ENCODE results near the gene CLCN7.
"Not testable (repeated sequence)": the region's sequence is repeated elsewhere in the genome, so short reads cannot be mapped to it uniquely, and the experiment has no call there.

CLCN7 gene

DNA sequence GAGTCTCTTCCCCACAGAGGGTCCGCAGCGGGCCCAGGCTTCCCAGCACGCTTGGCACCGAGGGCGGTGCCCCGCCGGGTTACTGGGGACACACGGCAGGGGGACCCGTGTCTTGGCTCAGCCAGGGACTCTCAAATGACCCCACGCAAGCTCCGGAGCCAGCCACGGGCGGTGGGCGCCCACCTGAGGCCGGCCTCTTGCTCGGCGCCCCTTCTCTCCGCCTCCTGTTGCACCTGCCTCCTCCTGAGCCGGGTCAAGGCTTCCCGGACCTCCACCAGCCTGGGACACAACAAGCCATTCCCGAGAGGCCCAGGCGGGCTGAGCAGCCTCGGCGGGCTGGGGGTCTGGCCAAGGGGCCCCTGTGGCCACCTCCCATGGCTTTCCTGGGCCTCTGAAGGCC, 32.1 kb downstream of the CLCN7 start:
- no peaks in the 10 kb centered on the region for H3K27me3 Mint-ChIP-seq
- no peaks in the 10 kb centered on the region for H3K4me1 Mint-ChIP-seq (ENCODE audit: low read depth)
- no peak overlapping the region for H3K4me3 Mint-ChIP-seq
- H3K9me3 Mint-ChIP-seq: no peaks in the 10 kb centered on the region
- no peak overlapping the region for H3K27ac Mint-ChIP-seq
- no peak for DNase-seq
- H3K36me3 Mint-ChIP-seq (ENCODE audit: low read depth): peaks cover 8% of the 10 kb centered on the region

DNA sequence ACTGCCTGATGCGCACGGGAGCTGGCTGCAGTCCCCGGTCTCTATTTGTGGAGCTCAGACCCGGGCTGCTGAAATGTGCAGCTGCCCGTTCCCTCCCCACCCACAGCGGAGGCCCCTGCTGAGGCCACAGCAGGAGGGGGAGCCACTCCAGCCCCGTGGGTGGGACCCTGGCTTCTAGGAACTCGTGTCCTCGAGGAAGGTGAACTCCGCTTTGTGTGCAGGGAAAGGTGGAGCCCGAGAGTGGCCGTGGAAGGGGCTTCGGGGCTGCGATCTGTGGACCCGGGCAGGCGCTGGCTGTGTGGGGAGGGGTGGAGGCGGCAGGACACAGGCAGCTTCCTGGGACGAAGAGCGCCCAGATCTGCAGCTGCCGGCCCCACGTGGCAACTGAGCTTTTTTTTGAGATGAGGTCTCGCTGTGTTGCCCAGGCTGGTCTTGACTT, 33.4 kb downstream of the CLCN7 start:
- Mint-ChIP-seq H3K36me3 (ENCODE audit: low read depth) (peaks cover 7% of the 10 kb centered on the region), H3K27me3 (no peaks in the 10 kb centered on the region), H3K4me1 (ENCODE audit: low read depth) (no peaks in the 10 kb centered on the region), H3K27ac (no peak overlapping the region), H3K4me3 (no peak overlapping the region), H3K9me3 (no peaks in the 10 kb centered on the region)
- DNase-seq: no peak

DNA sequence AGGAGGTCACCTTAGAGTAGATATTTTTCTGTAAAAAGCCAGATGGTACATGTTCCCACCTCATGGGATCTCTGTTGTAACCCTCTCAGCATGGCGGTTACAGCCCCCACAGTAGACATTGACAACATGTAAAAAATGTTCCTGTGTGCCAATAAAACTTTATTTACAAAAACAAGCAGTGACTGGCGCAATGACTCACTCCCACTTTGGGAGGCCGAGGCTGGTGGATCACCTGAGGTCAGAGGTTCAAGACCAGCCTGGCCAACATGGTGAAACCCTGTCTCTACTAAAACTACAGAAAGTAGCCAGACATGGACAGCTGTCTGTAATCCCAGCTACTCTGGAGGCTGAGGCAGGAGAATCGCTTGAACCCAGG, 35.1 kb downstream of the CLCN7 start:
- H3K27ac Mint-ChIP-seq; H3K4me1 Mint-ChIP-seq (ENCODE audit: low read depth); H3K27me3 Mint-ChIP-seq; H3K36me3 Mint-ChIP-seq (ENCODE audit: low read depth); H3K4me3 Mint-ChIP-seq; DNase-seq; H3K9me3 Mint-ChIP-seq: not testable (repeated sequence)

DNA sequence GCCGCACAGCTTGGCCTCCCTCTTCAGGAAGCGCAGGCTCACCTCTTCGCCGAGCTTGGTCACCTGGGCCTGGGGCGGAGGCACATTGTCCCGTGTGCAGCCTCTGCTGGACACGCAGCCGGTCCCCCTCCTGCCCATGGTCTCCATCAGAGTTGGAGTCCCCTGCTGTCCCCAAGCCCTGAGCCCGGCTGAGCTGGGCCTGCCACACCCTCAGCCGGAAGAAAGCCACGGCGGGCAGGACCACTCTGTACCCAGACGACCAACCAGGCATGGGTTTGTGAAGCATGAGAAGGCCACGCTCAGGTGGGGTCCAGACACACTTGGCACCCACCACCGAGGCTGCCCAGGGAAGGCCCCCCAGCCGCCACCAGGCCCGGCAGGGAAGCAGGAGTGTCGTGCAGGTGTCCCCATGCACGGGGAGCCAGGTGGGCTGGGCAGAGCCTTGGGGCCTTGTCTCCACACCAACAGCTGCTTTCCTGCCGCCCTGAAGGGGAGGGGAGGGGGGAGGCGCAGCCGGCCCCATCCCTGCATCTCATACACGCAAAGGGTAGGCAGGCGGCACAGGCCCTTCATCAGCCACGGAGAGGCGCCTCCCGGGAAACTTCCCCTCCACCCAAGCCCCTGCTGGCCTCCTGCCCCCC, 35.6 kb downstream of the CLCN7 start:
- H3K9me3 Mint-ChIP-seq: no peaks in the 10 kb centered on the region
- no peak for DNase-seq
- H3K4me1 Mint-ChIP-seq (ENCODE audit: low read depth): no peaks in the 10 kb centered on the region
- no peaks in the 10 kb centered on the region for H3K36me3 Mint-ChIP-seq (ENCODE audit: low read depth)
- H3K27ac Mint-ChIP-seq: no peak overlapping the region
- H3K4me3 Mint-ChIP-seq: no peak overlapping the region
- H3K27me3 Mint-ChIP-seq: no peaks in the 10 kb centered on the region

DNA sequence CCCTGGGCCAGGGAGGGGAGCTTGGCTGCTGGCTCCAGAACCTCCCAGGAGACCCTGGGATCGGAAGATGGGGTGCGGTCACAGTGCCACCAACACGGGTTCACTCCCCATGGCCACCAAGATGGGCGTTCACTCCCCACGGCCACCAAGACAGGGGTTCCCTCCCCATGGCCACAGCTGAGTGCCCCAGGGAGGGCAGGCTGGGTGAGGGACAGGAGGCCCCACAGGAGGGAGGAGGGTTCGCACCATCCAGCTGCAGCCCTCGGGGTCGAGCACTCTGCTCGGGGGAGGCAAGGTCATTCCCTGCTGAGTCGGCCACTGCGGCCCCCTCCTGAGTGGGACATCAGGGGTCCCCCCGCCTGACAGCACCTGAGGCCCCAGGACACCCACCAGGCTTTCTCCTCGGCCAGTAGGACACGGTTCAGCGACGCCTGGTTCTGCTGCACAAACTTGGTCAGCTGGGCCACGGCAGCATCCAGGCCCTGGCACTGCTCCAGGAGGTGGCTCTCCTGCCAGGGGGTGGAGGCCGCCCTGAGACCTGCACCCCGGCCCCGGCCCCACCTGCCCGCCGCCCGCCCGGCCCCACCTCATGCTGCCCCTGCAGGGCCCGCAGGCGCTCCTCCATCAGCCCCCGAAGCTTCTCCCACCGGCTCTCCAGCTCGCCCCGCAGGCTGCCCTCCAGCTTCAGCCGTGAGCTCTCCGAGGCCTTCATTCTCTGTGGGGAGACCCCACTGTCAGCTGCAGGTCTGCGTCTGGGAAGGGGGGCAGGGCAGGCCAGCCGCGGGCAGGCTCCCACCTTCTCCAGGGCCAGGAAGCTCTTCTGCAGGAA, 36.4 kb downstream of the CLCN7 start:
- DNase-seq: no peak
- H3K36me3 Mint-ChIP-seq (ENCODE audit: low read depth): no peaks in the 10 kb centered on the region
- H3K27ac Mint-ChIP-seq: no peak overlapping the region
- no peaks in the 10 kb centered on the region for H3K27me3 Mint-ChIP-seq
- no peaks in the 10 kb centered on the region for H3K9me3 Mint-ChIP-seq
- H3K4me3 Mint-ChIP-seq: no peak overlapping the region
- no peaks in the 10 kb centered on the region for H3K4me1 Mint-ChIP-seq (ENCODE audit: low read depth)

DNA sequence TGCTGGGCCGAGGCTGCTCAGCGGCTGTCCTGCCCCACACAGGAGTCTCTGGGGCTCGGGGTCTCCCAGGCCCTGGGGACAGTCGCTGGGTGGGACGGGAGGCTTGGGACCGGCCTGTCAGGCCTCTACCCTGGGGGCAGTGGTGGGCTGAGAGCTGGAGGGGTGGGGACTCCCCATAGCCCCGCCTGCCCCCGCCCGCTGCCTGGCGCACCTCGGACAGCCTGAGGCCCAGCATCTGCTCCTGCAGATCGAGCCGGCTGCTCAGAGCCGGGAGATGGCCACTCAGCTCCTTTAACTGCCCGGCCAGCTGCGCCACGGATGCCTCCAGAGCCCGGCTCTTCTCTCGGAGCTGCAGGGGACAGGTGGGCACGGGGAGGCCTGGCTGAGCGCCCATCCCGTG, 37.2 kb downstream of the CLCN7 start:
- Mint-ChIP-seq H3K27ac (no peak overlapping the region), H3K36me3 (ENCODE audit: low read depth) (no peaks in the 10 kb centered on the region), H3K4me1 (ENCODE audit: low read depth) (no peaks in the 10 kb centered on the region), H3K9me3 (no peaks in the 10 kb centered on the region), H3K27me3 (no peaks in the 10 kb centered on the region), H3K4me3 (no peak overlapping the region)
- DNase-seq: no peak

DNA sequence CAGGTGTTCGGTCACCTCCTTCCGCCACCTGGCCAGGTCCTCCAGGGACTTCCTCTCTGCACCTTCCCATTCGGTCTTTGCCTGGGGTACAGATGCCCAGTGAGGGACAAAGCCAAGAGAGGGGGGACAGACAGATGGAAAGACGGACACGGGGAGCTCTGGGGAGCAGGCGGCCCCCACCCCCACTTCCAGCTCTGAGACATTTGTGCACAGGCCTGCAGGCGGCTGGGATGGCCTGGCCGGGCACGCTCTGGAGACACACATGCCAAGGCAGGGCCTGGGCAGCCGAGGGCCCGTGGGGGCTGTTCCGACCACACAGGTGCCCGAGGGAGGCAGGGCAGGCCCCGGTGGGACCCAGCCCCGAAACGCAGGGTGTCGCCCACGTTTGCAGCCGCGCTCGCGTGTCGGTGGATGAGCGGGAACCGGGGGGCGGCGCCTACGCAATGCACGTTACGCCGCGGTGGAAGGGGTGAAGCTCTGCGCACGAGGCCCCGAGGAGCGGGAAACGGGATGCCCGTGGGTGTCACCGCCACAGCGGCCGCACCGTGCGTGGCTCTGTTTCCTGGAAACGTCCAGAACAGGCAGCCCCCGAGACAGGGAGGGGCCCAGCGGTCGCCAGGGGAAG, 38.0 kb downstream of the CLCN7 start:
- Mint-ChIP-seq H3K27ac (no peak overlapping the region), H3K4me3 (no peak overlapping the region), H3K36me3 (ENCODE audit: low read depth) (no peaks in the 10 kb centered on the region), H3K4me1 (ENCODE audit: low read depth) (no peaks in the 10 kb centered on the region), H3K27me3 (no peaks in the 10 kb centered on the region), H3K9me3 (no peaks in the 10 kb centered on the region)
- no peak for DNase-seq

DNA sequence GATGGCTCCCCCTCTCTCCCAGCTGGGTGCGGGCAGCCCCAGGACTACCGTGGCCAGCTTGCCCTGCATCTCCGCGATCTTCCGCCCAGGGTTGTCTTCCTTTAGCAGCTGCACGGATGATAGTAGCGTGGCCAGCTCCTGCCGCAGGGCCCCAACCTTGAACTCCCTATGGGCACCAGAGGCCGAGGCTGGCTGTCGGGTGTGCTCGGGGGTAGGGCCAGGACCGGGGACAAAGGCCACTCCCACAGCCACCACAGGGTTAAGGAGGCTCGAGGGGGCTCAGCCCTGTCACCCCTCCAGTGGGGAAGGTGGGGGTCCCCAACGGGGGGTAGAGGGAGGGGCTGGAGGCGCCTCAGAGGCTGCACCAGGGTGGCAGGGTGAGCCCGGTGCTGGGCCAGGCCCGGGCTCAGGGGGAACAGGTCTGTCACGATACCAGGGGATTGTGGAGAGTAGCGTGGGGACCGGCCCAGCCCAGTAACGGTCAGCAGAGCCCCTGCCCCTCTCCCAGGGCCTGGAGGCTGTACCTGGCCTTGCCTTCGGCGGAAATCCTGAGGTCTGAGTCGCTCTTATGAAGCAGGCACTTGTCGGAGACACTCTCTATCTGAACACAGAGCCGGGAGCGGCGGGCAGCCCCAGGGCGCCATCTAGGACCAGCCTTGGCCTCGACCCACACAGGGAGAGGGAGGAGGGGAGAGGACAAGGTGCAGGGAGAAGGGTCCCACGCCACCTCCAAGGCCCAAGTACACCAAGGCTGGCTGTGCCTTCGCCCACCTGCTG, 38.7 kb downstream of the CLCN7 start:
- H3K27me3 Mint-ChIP-seq: no peaks in the 10 kb centered on the region
- no peaks in the 10 kb centered on the region for H3K4me1 Mint-ChIP-seq (ENCODE audit: low read depth)
- H3K36me3 Mint-ChIP-seq (ENCODE audit: low read depth): no peaks in the 10 kb centered on the region
- H3K4me3 Mint-ChIP-seq: no peak overlapping the region
- H3K9me3 Mint-ChIP-seq: no peaks in the 10 kb centered on the region
- no peak overlapping the region for H3K27ac Mint-ChIP-seq
- no peak for DNase-seq

DNA sequence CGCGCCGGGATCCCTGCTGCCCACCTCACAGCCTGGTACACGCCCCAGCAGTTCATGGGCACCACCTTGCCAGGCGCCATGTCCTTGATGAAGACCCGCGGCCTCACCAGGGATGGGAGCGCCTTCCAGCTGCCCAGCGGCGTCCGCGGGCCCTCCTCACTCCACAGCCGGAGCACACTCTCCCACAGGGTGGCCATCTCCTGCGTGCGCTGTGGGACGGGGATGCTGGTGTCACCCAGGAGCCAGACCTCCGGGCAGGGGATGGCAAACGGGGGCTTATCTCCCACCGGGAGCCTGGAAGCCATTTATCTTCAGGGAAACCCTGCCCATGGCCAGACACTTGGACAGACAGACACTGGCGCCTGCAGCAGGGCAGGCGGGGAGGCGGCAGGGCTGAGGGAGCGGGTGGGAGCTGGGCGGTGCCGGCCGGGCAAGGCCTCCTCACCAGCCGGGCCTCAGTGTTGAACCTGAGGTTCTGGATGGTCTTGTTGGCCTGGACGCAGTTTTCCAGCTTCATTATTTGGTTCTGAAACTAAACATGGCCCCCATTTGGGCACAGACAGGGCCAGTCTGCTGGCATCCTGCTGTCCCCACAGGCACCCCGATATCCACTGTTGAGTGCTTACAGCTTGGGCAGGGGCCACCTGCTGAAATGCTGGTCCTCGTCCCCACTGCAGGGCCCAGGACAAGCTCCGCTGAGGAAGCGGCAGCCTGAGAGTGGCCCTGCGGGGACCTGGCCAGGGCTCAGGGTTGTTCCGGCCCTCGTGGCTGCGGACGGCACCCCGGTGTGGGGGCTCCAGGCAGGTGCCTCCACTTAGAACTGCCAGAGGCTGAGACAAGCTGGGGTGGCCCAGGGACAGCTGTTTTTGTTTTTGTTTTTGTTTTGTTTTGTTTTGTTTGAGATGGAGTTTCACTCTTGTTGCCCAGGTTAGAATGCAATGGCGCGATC, 39.9 kb downstream of the CLCN7 start:
- no peak for DNase-seq
- Mint-ChIP-seq H3K27me3 (no peaks in the 10 kb centered on the region), H3K9me3 (no peaks in the 10 kb centered on the region), H3K27ac (no peak overlapping the region), H3K4me3 (no peak overlapping the region), H3K36me3 (ENCODE audit: low read depth) (no peaks in the 10 kb centered on the region), H3K4me1 (ENCODE audit: low read depth) (no peaks in the 10 kb centered on the region)

DNA sequence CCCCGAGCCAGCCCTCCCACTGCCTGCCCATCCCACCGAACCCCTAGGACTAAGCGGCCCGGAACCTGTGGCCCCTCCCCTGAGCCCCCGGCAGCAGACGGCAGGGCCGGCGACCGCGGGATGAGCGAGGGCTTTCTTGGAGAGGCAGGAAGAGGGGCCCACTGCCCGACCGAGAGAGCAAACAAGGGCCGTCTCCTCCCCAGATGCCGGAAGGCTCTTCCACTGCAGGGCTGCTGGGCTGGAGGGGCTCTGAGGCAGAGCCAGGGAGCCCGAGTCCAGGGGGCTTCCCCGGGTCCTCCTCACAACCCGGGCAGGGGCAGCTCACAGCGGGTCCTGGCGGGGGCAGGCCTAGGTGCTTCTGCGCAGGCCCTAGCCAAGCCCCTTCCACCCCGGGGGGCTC, 41.1 kb downstream of the CLCN7 start:
- Mint-ChIP-seq H3K27me3 (no peaks in the 10 kb centered on the region), H3K4me3 (no peak overlapping the region), H3K9me3 (no peaks in the 10 kb centered on the region)

DNA sequence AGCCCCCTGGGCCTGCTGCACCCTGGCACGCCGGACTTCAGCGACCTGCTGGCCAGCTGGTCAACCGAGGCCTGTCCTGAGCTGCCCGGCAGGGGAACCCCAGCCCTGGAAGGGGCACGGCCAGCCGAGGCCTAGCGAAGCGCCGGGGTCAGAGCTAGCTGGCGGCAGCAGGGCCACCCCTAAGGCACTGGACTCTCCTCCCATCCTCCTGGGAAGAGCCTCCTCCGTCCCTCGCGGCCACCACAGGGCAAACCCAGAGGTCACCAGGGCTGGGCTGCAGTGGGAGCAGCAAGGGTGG, 41.6 kb downstream of the CLCN7 start:
- no peak overlapping the region for H3K27ac Mint-ChIP-seq
- no peaks in the 10 kb centered on the region for H3K4me1 Mint-ChIP-seq (ENCODE audit: low read depth)
- no peak for DNase-seq
- no peaks in the 10 kb centered on the region for H3K36me3 Mint-ChIP-seq (ENCODE audit: low read depth)
- no peaks in the 10 kb centered on the region for H3K27me3 Mint-ChIP-seq
- H3K4me3 Mint-ChIP-seq: no peak overlapping the region
- no peaks in the 10 kb centered on the region for H3K9me3 Mint-ChIP-seq

More for the DNA sequence above, 41.1 kb downstream of the CLCN7 start:
- no peak for DNase-seq
- no peak overlapping the region for H3K27ac Mint-ChIP-seq
- no peaks in the 10 kb centered on the region for H3K36me3 Mint-ChIP-seq (ENCODE audit: low read depth)
- no peaks in the 10 kb centered on the region for H3K4me1 Mint-ChIP-seq (ENCODE audit: low read depth)

DNA sequence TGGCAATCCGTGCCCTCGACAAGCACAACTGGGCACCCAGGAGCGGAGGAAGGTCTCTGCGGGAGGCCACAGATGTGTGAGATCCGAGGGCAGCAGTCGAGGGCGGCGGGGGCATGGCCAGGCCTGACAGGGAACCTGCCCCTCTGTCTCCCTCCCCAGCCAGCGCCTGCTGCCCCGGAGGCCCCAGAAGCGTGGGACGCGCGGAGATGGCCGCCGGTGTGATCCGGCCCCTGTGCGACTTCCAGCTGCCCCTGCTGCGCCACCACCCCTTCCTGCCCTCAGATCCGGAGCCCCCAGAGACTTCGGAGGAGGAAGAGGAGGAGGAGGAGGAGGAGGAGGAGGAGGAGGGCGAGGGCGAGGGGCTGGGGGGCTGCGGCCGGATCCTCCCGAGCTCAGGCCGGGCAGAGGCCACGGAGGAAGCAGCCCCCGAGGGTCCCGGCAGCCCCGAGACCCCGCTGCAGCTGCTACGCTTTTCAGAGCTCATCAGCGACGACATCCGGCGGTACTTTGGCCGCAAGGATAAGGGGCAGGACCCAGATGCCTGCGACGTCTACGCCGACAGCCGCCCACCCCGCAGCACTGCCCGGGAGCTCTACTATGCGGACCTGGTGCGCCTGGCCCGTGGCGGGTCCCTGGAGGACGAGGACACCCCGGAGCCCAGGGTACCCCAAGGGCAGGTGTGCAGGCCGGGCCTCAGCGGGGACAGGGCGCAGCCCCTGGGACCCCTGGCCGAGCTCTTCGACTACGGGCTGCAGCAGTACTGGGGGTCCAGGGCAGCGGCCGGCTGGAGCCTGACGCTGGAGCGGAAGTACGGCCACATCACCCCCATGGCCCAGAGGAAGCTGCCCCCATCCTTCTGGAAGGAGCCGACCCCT, 42.2 kb downstream of the CLCN7 start:
- no peaks in the 10 kb centered on the region for H3K9me3 Mint-ChIP-seq
- DNase-seq: peak; percentile 51
- no peaks in the 10 kb centered on the region for H3K4me1 Mint-ChIP-seq (ENCODE audit: low read depth)
- H3K36me3 Mint-ChIP-seq (ENCODE audit: low read depth): no peaks in the 10 kb centered on the region
- no peaks in the 10 kb centered on the region for H3K27me3 Mint-ChIP-seq
- peak overlapping the region; percentile 44 for H3K27ac Mint-ChIP-seq
- H3K4me3 Mint-ChIP-seq: peak overlapping the region; percentile 46

DNA sequence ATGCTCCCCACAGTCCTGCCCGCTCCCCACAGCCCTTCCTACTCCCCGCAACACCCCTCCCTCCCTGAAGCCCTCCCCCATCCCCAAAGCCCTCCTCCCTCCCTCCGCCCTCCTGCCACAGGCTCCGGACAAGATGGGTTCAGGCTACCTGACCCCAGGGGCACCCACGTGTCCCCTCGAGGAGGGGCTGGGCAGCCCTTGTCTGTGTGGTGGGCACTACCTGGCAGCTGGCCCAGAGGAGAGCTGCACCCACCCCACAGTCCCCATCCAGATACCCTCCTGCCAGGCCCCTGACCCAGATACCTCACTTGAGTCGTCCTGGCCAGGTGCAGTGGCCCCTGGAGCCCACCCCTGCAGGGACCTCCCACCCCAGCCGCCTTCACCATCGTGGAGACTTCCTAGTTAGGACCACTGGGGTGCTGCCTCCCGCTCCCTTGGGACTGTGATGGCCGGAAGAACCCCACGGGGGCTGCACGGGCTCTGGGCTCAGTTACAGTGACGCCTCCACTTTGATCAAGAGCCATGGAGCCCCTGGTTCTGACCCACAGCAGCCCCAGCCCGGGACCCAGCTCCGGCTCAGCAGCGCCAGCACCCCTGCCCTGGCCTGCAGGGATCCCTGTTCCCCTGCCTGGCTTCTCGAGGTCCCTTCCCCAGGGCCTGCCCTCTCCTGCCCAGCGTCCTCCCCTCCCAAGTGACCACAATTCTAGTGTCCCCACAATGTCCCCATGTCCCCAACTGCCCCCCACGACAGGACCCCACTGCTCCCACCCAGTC, 43.1 kb downstream of the CLCN7 start:
- peak overlapping the region; percentile 46 for H3K4me3 Mint-ChIP-seq
- no peaks in the 10 kb centered on the region for H3K27me3 Mint-ChIP-seq
- H3K4me1 Mint-ChIP-seq (ENCODE audit: low read depth): no peaks in the 10 kb centered on the region
- H3K9me3 Mint-ChIP-seq: no peaks in the 10 kb centered on the region
- DNase-seq: no peak
- no peaks in the 10 kb centered on the region for H3K36me3 Mint-ChIP-seq (ENCODE audit: low read depth)
- peak overlapping the region; percentile 44 for H3K27ac Mint-ChIP-seq
